ENCODE data around the gene STK11. TPM values are rescaled to one million over a fixed set of nuclear protein-coding genes. Genes with fewer than 3 reads are reported as not detected.

The STK11 gene
- total RNA-seq, 1 experiment from 2014 or later, result 56.7 TPM

- Mint-ChIP-seq H3K4me1 (ENCODE audit: low read depth, unreplicated experiment) (peaks cover 5% of the 10 kb centered on the region), H3K4me3 (ENCODE audit: unreplicated experiment) (no peak overlapping the region), H3K36me3 (ENCODE audit: insufficient read depth, unreplicated experiment) (peaks cover 24% of the 10 kb centered on the region), H3K9me3 (ENCODE audit: unreplicated experiment) (no peaks in the 10 kb centered on the region), H3K27me3 (ENCODE audit: insufficient read depth, unreplicated experiment) (no peaks in the 10 kb centered on the region), H3K27ac (ENCODE audit: unreplicated experiment) (no peak overlapping the region)
- no peak for DNase-seq
- no peak for TF ChIP-seq CTCF (IDR thresholded peaks at IDR 0.05; ENCODE audit: insufficient read depth in 1 of 2, low read depth in 1 of 2, low read length in 1 of 2, severe bottlenecking in 1 of 2, unreplicated experiment in 1 of 2)
- POLR2A ChIA-PET, result no interaction called here
- peaks cover 1% of the 10 kb centered on the region for H3K36me3 ChIP-seq (ENCODE audit: control insufficient read depth, insufficient read depth, low read length)
- H3K9me3 ChIP-seq, result no peaks in the 10 kb centered on the region
- no peaks in the 10 kb centered on the region for H3K4me1 ChIP-seq
- CTCF ChIA-PET, result no interaction called here
- intact Hi-C loops (cut with micrococcal nuclease; ENCODE audit: unreplicated experiment), result no loop called here
- H3K27me3 ChIP-seq (replicated peaks; ENCODE audit: control insufficient read depth, insufficient read depth, low read length), result no peaks in the 10 kb centered on the region
- H3K4me3 ChIP-seq (ENCODE audit: low read depth, low read length), result no peak overlapping the region
- BruUV-seq (replicated peaks), result no TSS peak
Observed at GRCh38 chr19:1157931-1158884, 47.4 kb upstream of the STK11 start.

GRCh38 chr19:1158885-1159448 is 46.6 kb upstream of the STK11 start:
- Mint-ChIP-seq H3K9me3 (ENCODE audit: unreplicated experiment) (no peaks in the 10 kb centered on the region), H3K27me3 (ENCODE audit: insufficient read depth, unreplicated experiment) (no peaks in the 10 kb centered on the region), H3K4me1 (ENCODE audit: low read depth, unreplicated experiment) (peaks cover 5% of the 10 kb centered on the region), H3K4me3 (ENCODE audit: unreplicated experiment) (no peak overlapping the region), H3K36me3 (ENCODE audit: insufficient read depth, unreplicated experiment) (peaks cover 24% of the 10 kb centered on the region), H3K27ac (ENCODE audit: unreplicated experiment) (no peak overlapping the region)
- ChIA-PET POLR2A (no interaction called here), CTCF (no interaction called here)
- Histone ChIP-seq H3K36me3 (ENCODE audit: control insufficient read depth, insufficient read depth, low read length) (peaks cover 1% of the 10 kb centered on the region), H3K27me3 (replicated peaks; ENCODE audit: control insufficient read depth, insufficient read depth, low read length) (no peaks in the 10 kb centered on the region), H3K4me3 (ENCODE audit: low read depth, low read length) (no peak overlapping the region), H3K9me3 (no peaks in the 10 kb centered on the region), H3K4me1 (no peaks in the 10 kb centered on the region)
- intact Hi-C loops (cut with micrococcal nuclease; ENCODE audit: unreplicated experiment), result no loop called here
- no peak for TF ChIP-seq CTCF (IDR thresholded peaks at IDR 0.05; ENCODE audit: insufficient read depth in 1 of 2, low read depth in 1 of 2, low read length in 1 of 2, severe bottlenecking in 1 of 2, unreplicated experiment in 1 of 2)
- no peak for DNase-seq
- no TSS peak for BruUV-seq (replicated peaks)

GRCh38 chr19:1159864-1160595 is 45.5 kb upstream of the STK11 start:
- no peaks in the 10 kb centered on the region for H3K27me3 ChIP-seq (replicated peaks; ENCODE audit: control insufficient read depth, insufficient read depth, low read length)
- H3K4me1 ChIP-seq, result no peaks in the 10 kb centered on the region
- BruUV-seq (replicated peaks), result no TSS peak
- intact Hi-C loops (cut with micrococcal nuclease; ENCODE audit: unreplicated experiment), result no loop called here
- CTCF ChIA-PET, result no interaction called here
- Mint-ChIP-seq H3K27me3 (ENCODE audit: insufficient read depth, unreplicated experiment) (no peaks in the 10 kb centered on the region), H3K27ac (ENCODE audit: unreplicated experiment) (no peak overlapping the region), H3K36me3 (ENCODE audit: insufficient read depth, unreplicated experiment) (peaks cover 24% of the 10 kb centered on the region), H3K4me1 (ENCODE audit: low read depth, unreplicated experiment) (peaks cover 5% of the 10 kb centered on the region), H3K9me3 (ENCODE audit: unreplicated experiment) (no peaks in the 10 kb centered on the region), H3K4me3 (ENCODE audit: unreplicated experiment) (no peak overlapping the region)
- H3K36me3 ChIP-seq (ENCODE audit: control insufficient read depth, insufficient read depth, low read length), result peaks cover 1% of the 10 kb centered on the region
- no peak for TF ChIP-seq CTCF (IDR thresholded peaks at IDR 0.05; ENCODE audit: insufficient read depth in 1 of 2, low read depth in 1 of 2, low read length in 1 of 2, severe bottlenecking in 1 of 2, unreplicated experiment in 1 of 2)
- H3K9me3 ChIP-seq, result no peaks in the 10 kb centered on the region
- H3K4me3 ChIP-seq (ENCODE audit: low read depth, low read length), result no peak overlapping the region
- POLR2A ChIA-PET, result no interaction called here
- DNase-seq, result no peak
